Measurements from ENCODE around the gene FMO5.
"Not testable (repeated sequence)": the region's sequence is repeated elsewhere in the genome, so short reads cannot be mapped to it uniquely, and the experiment has no call there.

FMO5 gene

GRCh38 chr1:147238925-147239820 lies 14.0 kb upstream of the FMO5 start:
- DNase-seq, result no peak

DNA sequence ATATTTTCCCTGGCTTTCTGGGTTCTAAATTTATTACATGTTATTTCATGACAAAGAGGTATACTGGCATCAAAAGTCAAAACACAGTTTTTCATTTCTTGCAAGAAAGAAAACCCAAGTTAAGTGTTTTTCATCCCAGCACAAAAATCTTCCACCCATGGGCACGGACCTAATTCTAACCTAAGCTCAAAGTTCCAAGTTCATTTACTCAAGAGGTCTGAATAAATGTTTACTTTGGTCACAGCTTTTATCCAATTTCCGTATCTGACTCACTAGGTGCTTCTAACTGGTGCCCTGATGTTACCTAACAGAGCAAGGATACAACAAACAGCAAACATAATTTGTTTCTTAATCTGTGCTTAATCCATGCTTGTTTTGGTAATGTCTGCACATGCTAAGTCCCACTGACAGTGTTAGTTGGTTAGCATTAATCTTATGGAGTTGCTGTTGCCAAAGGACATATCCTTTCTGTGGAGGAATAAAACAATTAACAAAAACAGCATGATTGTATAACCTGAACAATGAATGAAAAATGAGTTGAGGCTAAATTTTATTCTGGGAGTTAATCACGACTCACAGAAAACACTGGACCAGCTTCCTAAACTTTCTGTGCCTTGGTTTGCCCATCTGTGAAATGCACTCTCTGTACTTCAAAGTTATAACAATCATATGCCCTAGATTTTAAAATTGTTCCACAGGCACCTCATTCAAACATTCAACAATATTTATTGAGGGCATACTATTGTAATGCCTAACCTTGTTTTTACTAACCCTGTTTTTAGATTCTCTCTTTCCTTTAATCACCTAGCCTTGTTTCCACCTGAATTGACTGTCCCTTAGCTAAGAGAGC lies 13.1 kb upstream of the FMO5 start:
- DNase-seq, result no peak

DNA sequence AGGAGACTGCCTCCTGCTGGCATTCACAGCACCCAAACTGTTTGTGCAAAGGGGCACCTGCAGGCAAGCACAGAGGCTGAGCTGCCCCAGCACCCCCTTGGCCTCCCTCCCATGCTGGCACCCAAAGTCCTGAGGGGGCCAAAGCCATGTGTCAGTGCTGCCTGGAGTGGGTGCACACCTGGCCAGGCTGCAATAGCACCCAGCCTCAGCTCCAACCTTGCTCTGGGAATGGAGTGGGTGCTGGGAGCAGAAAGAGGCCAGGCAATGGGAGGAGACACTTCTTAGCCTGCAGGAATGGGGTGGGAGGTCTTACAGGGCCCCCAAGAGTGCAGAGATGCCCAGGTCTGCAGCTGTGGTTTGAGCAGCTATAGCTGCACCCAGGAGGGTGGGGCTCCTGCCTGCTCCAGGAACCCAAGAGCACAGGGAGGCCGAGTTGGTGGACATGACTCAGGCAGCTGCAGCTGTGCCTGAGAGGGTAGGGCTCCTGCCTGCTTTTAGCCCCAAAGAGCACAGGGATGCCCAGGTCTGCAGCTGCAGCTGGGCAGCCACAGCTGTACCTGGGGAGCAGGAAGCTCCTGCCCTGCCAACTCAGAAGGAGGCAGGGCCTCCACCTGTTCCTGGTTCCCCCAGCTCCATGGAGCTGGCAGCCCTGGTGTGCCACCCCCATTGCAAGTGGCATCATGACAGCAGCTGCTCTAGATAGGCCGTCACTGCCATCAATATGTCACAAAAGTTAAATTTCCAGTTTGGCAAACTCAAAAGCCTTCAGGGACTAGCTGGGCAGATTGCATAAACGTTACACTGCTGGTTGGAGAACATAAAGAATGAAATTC lies 12.0 kb upstream of the FMO5 start:
- no peak for DNase-seq

DNA sequence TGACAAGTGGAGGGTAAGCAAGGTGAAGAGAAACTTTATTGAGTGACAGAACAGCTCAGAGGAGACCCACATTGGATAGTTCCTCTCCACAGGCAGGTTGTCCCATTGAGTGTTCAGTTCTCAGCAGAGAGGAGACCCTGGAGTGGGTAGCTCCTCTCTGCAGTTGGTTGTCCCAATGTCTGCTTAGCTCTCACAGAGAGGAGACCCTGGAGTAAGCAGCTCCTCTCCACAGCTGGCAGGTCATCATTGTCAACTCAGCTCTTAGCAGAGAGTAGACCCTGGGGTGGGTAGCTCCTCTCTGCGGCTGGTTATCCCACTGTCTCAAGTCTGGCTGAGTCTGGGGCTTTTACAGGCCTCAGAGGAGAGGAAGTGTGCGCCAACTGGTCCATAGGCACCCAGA lies 11.3 kb upstream of the FMO5 start:
- no peak for DNase-seq

DNA sequence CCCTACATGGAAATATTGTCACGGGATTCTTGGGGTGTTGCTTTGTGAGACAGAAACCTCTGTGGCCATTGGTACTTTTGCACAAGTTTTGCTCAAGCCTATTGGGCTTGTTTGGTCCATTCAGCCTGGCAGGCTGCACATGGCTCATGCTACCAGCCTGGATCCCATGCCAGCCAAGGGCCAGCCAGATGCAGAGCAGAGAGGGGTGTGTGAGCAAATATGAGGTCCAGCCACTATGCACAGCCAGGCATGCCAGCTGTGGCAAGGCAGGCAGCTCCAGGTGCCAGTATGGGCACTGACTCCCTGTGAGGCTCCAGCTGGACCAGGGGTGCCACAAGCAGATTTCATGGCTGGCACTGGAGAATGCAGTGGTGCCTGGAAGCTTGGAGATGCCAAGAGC lies 10.7 kb upstream of the FMO5 start:
- DNase-seq, result no peak

GRCh38 chr1:147233903-147234302 lies 8.8 kb upstream of the FMO5 start:
- not testable (repeated sequence) for DNase-seq

DNA sequence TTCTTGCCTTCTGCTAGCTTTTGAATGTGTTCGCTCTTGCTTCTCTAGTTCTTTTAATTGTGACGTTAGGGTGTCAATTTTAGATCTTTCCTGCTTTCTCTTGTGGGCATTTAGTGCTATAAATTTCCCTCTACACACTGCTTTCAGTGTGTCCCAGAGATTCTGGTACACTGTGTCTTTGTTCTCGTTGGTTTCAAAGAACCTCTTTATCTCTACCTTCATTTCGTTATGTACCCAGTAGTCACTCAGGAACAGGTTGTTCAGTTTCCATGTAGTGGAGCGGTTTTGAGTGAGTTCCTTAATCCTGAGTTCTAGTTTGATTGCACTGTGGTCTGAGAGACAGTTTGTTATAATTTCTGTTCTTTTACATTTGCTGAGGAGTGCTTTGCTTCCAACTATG lies 5.9 kb upstream of the FMO5 start:
- DNase-seq, result not testable (repeated sequence)

DNA sequence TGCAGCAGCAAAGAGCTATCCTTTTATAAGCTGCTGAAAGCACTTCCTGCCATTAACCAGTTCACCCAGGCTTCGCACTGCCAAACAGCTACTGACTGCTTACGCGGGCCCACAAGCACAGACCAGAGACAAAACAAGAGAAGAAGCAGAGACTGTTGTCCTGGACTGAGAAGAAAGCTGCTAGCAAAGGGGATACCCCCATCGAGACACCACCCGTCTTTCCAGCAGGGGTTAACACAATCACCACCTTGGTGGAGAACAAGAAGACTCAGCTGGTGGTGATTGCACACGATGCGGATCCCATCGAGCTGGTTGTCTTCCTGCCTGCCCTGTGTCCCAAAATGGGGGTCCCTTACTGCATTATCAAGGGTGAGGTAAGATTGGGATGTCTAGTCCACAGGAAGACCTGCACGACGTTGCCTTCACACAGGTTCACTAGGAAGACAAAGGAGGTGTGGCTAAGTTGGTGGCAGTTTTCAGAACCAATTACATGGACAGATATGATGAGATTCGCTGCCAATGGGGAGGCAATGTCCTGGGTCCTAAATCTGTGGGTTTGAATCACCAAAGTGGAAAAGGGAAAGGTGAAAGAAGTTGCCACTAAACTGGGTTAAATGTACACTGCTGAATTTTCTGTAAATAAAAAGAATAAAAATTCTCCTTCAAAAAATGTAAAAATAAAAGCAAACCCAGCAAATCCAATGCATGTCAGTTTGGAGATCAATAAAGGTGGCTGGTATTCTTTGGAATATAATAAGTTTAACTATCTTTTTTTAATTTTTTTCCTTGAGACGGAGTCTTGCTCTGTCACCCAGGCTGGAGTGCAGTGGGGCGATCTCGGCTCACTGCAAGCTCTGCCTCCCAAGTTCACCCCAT lies 1.2 kb downstream of the FMO5 start:
- no peak for DNase-seq

GRCh38 chr1:147218606-147219005 lies 6.5 kb downstream of the FMO5 start:
- DNase-seq, result no peak

DNA sequence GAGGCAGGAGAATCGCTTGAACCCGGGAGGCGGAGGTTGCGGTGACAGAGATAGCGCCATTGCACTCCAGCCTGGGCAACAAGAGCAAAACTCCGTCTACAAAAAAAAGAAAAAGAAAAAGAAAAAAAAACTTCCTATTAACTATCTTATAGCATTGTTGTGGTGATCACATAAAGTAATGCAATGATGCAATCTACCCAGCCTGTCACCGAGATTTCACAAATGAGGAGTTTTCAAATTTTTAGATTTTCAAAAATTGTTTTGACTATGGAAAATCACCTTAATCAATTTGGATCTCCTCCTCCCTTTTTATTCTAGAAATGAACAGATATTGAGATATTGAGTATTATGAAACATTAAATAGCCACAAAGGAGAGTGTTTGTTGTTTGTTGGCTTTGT lies 8.0 kb downstream of the FMO5 start:
- no peak for DNase-seq

- no peak for DNase-seq
Observed at GRCh38 chr1:147216124-147216523, 9.0 kb downstream of the FMO5 start.

- no peak for DNase-seq
Observed at GRCh38 chr1:147215540-147215916, 9.6 kb downstream of the FMO5 start.

- no peak for DNase-seq
Observed at GRCh38 chr1:147214842-147215539, 10.1 kb downstream of the FMO5 start.

- no peak for DNase-seq
Observed at GRCh38 chr1:147214325-147214724, 10.8 kb downstream of the FMO5 start.

GRCh38 chr1:147213271-147213670 lies 11.9 kb downstream of the FMO5 start:
- no peak for DNase-seq

- DNase-seq, result no peak
Observed at GRCh38 chr1:147211577-147211976, 13.6 kb downstream of the FMO5 start.

DNA sequence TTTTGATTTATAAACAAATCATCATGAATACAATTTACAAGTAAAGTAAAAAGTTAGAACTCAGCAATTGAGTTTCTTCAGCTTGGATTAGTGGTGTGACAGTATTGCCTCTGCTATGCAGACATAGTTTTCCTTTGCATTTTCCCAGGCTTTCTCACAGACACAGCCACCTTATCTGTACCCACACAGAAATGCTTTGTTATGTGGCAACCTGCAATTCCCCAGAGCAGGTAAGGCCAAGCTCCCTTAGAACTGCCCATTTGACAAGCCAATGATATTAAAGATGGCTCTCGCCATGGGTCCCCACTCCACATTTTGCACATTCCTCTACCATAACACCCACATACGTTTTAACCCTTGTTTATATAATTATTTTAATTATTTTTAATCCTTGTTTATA lies 14.2 kb downstream of the FMO5 start:
- DNase-seq, result no peak

- no peak for DNase-seq
Observed at GRCh38 chr1:147209825-147210821, 15.0 kb downstream of the FMO5 start.

DNA sequence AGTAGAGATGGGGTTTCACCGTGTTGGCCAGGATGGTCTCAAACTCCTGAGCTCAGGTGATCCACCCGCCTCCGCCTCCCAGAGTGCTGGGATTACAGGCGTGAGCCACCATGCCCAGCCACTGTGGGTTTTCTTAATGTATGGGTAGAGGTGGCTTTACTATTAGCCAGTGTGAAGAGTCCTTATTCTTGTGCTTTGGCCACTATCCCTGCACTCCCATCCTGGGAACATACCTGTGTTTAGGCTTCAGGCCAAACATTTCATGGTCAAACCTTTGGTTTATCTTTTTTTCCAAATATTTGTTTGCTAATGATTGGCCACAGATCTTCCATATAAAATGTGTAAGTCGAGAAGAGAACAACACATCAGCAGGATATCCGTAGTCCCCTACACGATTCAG lies 16.5 kb downstream of the FMO5 start:
- DNase-seq, result no peak

DNA sequence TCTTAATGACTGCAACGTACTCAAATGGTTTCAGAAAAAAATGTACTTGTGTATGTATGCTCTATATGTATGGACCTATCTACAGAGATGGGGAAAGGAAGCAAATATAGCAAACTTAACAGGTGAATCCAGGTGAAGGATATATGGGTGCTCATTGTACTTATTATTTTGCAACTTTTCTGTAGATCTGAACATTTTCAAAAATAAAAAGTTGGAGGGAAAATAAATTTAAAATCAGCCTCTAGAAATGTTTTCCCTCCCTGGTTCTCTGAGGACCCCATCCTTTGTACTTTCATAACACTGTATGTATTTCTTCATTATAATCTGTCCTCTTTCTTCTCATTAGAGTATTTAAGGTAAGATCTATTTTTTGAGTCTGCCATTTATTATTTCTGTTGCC lies 17.9 kb downstream of the FMO5 start:
- DNase-seq, result no peak

Measured in eye (tissue), 1 donor.